ENCODE data around the gene SULT2B1. TPM values are rescaled to one million over a fixed set of nuclear protein-coding genes. Genes with fewer than 3 reads are reported as not detected.
"Not testable (repeated sequence)": the region's sequence is repeated elsewhere in the genome, so short reads cannot be mapped to it uniquely, and the experiment has no call there.

SULT2B1 gene
- total RNA-seq, 1 donor from 2014 or later, result not detected

- H3K27ac Mint-ChIP-seq; DNase-seq (ENCODE audit: low spot score); H3K4me3 Mint-ChIP-seq; H3K9me3 Mint-ChIP-seq; H3K4me1 Mint-ChIP-seq (ENCODE audit: low read depth); H3K27me3 Mint-ChIP-seq (ENCODE audit: insufficient read depth); intact Hi-C loops (cut with micrococcal nuclease); H3K36me3 Mint-ChIP-seq (ENCODE audit: low read depth): not testable (repeated sequence)
Measured at GRCh38 chr19:48538057-48538456, 13.9 kb upstream of the SULT2B1 start.

DNA sequence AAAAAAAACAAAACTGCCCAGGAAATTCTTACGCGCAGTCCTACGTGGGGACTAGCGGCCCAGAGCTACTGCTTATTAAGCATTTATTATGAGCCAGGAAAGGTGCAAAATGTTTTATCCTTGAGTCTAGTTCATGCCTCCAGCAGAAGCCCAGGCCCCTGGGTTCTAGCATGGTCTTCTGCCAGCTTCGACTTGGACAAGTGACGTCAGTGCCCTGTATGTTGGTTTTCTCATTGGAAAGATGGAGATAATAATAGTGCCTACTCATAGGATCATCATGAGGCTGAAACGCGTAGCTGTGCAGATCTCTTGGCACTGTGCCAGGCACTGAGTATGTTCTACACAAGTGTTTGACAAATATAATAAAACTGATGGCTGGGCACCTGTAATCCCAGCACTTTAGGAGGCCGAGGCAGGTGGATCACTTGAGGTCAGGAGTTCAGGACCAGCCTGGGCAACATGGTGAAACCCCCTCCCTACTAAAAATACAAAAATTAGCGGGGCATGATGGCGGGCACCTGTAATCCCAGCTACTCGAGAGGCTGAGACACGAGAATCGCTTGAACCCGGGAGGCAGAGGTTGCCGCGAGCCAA lies 12.4 kb upstream of the SULT2B1 start:
- Mint-ChIP-seq H3K4me3 (no peak overlapping the region), H3K9me3 (no peaks in the 10 kb centered on the region), H3K4me1 (ENCODE audit: low read depth) (no peaks in the 10 kb centered on the region), H3K36me3 (ENCODE audit: low read depth) (no peaks in the 10 kb centered on the region), H3K27ac (no peak overlapping the region), H3K27me3 (ENCODE audit: insufficient read depth) (no peaks in the 10 kb centered on the region)
- intact Hi-C loops (cut with micrococcal nuclease), result no loop called here
- no peak for DNase-seq (ENCODE audit: low spot score)

DNA sequence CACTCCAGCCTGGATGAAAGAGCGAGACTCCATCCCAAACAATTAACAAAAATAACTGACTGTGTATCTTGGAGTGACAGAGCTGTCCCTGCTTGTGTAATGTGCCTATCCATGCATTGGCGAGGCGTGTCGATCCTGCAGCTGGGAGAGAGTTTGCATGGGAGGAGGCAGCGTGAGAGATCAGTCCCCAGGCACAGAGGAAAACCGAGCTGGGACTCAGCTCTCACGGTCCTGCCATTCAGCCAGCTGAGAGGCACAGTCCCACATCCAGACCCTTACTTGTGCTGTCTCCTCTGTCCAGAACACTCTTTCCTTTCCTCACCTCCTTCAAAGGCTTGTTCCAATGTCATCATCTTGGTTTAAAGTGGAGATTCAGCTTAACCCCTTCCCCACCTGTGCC lies 11.9 kb upstream of the SULT2B1 start:
- H3K4me3 Mint-ChIP-seq, result no peak overlapping the region

GRCh38 chr19:48541813-48542212 lies 10.2 kb upstream of the SULT2B1 start:
- intact Hi-C loops (cut with micrococcal nuclease), result no loop called here
- no peak for DNase-seq (ENCODE audit: low spot score)
- Mint-ChIP-seq H3K36me3 (ENCODE audit: low read depth) (no peaks in the 10 kb centered on the region), H3K4me1 (ENCODE audit: low read depth) (no peaks in the 10 kb centered on the region), H3K27me3 (ENCODE audit: insufficient read depth) (no peaks in the 10 kb centered on the region), H3K27ac (no peak overlapping the region), H3K4me3 (no peak overlapping the region), H3K9me3 (no peaks in the 10 kb centered on the region)

More for the DNA sequence above, 11.9 kb upstream of the SULT2B1 start:
- Mint-ChIP-seq H3K27ac (no peak overlapping the region), H3K9me3 (no peaks in the 10 kb centered on the region), H3K4me1 (ENCODE audit: low read depth) (no peaks in the 10 kb centered on the region), H3K36me3 (ENCODE audit: low read depth) (no peaks in the 10 kb centered on the region), H3K27me3 (ENCODE audit: insufficient read depth) (no peaks in the 10 kb centered on the region)
- no peak for DNase-seq (ENCODE audit: low spot score)
- intact Hi-C loops (cut with micrococcal nuclease), result no loop called here

DNA sequence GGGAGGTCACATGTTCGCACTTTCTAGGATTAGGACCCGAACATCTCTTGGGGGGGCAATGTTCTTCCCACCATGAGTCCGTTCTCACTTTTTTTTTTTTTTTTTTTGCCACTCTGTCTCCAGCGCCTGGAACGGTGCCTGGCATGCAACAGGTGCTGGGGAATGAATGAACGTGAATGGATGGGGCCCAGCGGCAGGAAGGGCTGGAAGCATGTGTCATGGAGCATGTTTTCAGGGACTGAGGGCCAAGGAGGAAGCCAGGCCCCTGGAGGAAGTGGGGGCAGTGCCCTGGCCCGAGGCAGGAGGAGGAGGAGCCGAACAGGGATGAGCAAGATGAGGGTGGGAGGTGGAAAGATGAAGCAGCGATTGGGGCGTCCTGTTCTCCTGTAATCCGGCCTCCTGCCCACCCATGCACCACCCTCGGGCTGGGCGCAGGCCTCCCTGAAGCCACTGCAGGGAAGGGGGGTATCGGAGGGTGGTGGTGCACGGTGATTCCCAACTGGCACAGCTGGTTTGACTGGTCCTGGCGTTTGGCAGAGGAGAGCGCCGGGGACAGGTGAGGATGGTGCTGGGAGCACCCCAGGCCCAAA lies 8.8 kb upstream of the SULT2B1 start:
- Mint-ChIP-seq H3K27ac (no peak overlapping the region), H3K4me3 (no peak overlapping the region), H3K36me3 (ENCODE audit: low read depth) (no peaks in the 10 kb centered on the region), H3K27me3 (ENCODE audit: insufficient read depth) (no peaks in the 10 kb centered on the region), H3K9me3 (no peaks in the 10 kb centered on the region), H3K4me1 (ENCODE audit: low read depth) (no peaks in the 10 kb centered on the region)
- no peak for DNase-seq (ENCODE audit: low spot score)
- intact Hi-C loops (cut with micrococcal nuclease), result no loop called here

DNA sequence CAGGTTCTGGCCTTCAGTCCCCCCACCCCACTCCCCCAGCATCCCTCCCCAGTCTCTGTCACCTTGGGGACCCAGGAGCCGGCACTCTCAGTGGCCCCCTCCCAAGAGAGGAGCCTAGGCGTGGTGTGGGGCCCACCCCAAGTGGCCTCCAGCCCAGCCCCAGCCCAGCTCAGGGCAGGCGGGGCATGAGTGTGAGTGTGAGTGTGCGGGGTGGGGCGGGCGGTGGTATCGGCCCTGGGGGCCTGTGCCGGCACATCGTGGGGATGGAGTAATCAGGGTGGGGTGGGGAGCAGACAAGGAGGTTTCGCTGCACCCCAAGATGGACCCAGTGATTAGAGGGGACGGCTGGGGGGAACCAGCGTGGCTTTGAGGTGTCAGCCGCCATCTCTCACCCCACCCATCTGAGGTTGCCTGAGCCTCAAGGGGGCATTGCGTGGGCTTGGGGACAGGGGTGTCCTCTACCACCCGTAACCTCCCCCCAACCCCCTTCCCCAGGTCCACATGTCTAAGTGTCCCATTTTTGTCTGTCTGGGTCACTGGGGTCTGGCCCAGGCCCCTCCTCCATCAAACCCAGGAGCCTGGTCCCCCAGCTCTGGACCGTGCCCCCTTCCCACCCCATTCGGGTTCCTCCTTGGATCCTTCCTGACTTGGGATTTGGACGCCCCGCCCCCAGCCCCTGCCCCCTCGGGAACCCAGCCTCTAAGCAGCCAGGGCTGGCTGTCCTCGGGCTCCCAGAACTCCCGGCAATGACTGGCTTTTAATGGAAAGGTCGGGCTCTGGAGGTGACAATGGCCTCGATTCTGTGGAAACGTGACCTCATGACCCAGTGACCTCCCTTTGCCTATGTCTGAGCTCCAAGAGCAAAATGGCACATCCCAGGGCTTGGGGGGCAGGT lies 6.9 kb upstream of the SULT2B1 start:
- no peaks in the 10 kb centered on the region for H3K27me3 Mint-ChIP-seq (ENCODE audit: insufficient read depth)
- no peaks in the 10 kb centered on the region for H3K4me1 Mint-ChIP-seq (ENCODE audit: low read depth)
- no peak overlapping the region for H3K4me3 Mint-ChIP-seq
- H3K9me3 Mint-ChIP-seq, result no peaks in the 10 kb centered on the region
- no peak for DNase-seq (ENCODE audit: low spot score)
- H3K27ac Mint-ChIP-seq, result no peak overlapping the region
- H3K36me3 Mint-ChIP-seq (ENCODE audit: low read depth), result no peaks in the 10 kb centered on the region
- intact Hi-C loops (cut with micrococcal nuclease), result no loop called here

DNA sequence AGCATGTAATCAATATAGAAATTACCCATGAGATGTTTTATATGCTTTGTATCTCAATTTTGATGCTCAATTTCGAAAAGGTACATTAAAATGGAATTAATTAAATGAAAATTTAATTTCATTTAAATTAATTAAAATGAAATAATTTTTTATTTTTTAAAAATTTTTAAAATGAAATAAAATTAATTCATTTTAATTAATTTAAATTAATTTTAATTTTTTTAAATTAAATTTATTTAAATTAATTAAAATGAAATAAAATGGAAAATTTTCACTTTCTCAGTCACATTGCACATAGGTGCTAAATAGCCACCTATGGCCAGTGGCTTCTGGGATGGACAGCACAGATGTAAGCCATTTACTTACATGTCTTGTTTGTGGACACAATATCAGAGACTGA lies 4.2 kb upstream of the SULT2B1 start:
- Mint-ChIP-seq H3K4me3 (no peak overlapping the region), H3K27me3 (ENCODE audit: insufficient read depth) (no peaks in the 10 kb centered on the region), H3K4me1 (ENCODE audit: low read depth) (no peaks in the 10 kb centered on the region), H3K9me3 (no peaks in the 10 kb centered on the region), H3K36me3 (ENCODE audit: low read depth) (no peaks in the 10 kb centered on the region), H3K27ac (no peak overlapping the region)
- DNase-seq (ENCODE audit: low spot score), result no peak
- intact Hi-C loops (cut with micrococcal nuclease), result no loop called here

- intact Hi-C loops (cut with micrococcal nuclease), result no loop called here
- H3K9me3 Mint-ChIP-seq, result no peaks in the 10 kb centered on the region
- no peak overlapping the region for H3K4me3 Mint-ChIP-seq
- no peaks in the 10 kb centered on the region for H3K27me3 Mint-ChIP-seq (ENCODE audit: insufficient read depth)
- no peaks in the 10 kb centered on the region for H3K4me1 Mint-ChIP-seq (ENCODE audit: low read depth)
- H3K36me3 Mint-ChIP-seq (ENCODE audit: low read depth), result no peaks in the 10 kb centered on the region
- H3K27ac Mint-ChIP-seq, result no peak overlapping the region
- no peak for DNase-seq (ENCODE audit: low spot score)
Measured at GRCh38 chr19:48548253-48548911, 3.6 kb upstream of the SULT2B1 start.

DNA sequence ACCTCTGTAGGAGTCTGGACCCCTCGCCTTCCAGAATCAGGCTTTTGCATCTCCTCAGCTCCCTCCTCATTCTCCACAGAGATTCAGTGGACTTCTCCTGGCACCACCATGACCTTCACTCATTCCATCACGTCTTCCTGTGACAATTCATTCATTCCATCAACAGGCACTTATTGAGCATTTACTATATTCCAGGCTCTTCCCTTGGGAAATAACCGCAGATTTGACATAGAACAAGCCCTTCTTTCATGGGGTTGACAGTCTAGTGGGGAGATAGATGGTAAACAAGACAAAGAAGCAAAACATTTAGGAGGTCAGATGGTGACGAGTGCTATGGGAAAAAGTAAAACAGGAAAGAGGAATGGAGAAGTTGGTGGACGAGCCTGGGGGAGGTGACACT lies 2.6 kb upstream of the SULT2B1 start:
- H3K27ac Mint-ChIP-seq, result no peak overlapping the region
- no peaks in the 10 kb centered on the region for H3K27me3 Mint-ChIP-seq (ENCODE audit: insufficient read depth)

GRCh38 chr19:48552406-48553322 lies 692 bp downstream of the SULT2B1 start:
- H3K36me3 Mint-ChIP-seq (ENCODE audit: low read depth), result no peaks in the 10 kb centered on the region
- intact Hi-C loops (cut with micrococcal nuclease), result no loop called here
- H3K27ac Mint-ChIP-seq, result no peak overlapping the region
- H3K4me1 Mint-ChIP-seq (ENCODE audit: low read depth), result no peaks in the 10 kb centered on the region
- H3K9me3 Mint-ChIP-seq, result no peaks in the 10 kb centered on the region
- H3K27me3 Mint-ChIP-seq (ENCODE audit: insufficient read depth), result no peaks in the 10 kb centered on the region
- no peak for DNase-seq (ENCODE audit: low spot score)
- H3K4me3 Mint-ChIP-seq, result no peak overlapping the region

More for the DNA sequence above, 2.6 kb upstream of the SULT2B1 start:
- intact Hi-C loops (cut with micrococcal nuclease), result no loop called here
- no peak for DNase-seq (ENCODE audit: low spot score)
- Mint-ChIP-seq H3K9me3 (no peaks in the 10 kb centered on the region), H3K36me3 (ENCODE audit: low read depth) (no peaks in the 10 kb centered on the region), H3K4me3 (no peak overlapping the region), H3K4me1 (ENCODE audit: low read depth) (no peaks in the 10 kb centered on the region)

DNA sequence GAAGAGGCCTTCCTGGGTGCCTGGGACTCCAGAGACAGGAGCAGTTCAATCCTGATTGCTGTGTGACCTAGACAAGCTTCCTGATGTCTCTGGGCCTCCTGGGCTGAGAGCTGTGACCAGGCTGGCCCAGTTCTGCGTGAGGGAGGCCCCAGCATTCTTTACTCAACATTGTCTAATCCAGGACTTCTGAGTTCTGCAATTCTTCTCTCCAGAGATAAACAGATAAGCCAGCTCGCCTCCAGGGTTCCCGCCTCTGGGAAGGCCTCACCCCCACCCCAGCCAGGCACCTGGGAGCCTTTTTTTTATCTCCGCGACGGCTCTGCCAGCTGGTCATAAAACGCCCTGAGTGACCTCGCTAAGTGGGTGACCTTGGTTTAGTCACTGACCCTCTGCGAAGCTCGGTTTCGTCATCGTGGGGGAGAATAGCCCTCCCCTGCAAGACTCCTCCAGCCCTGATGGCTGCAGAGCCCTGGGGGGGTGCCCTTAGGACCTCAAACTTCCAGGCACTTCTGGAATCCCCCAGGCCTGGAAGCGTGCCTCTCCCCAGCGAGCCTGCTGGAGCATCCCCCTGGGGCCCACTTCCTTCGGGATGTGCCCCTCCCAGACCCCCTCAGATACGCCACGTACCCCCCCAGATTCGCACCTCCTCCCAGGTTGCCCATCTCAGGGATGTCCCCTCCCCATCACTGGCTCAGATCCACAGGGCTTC lies 1.9 kb downstream of the SULT2B1 start:
- Mint-ChIP-seq H3K27me3 (ENCODE audit: insufficient read depth) (no peaks in the 10 kb centered on the region), H3K4me3 (no peak overlapping the region), H3K4me1 (ENCODE audit: low read depth) (no peaks in the 10 kb centered on the region), H3K27ac (no peak overlapping the region), H3K9me3 (no peaks in the 10 kb centered on the region), H3K36me3 (ENCODE audit: low read depth) (no peaks in the 10 kb centered on the region)
- DNase-seq (ENCODE audit: low spot score), result no peak
- intact Hi-C loops (cut with micrococcal nuclease), result no loop called here
